ENCODE results near the gene NKAIN2. TPM values are rescaled to one million over a fixed set of nuclear protein-coding genes. Genes with fewer than 3 reads are reported as not detected.

Gene NKAIN2
- total and polyA plus RNA-seq, 9 of the 15 experiments (the other 6 are each of a cell fraction or from before 2014, with no cell fraction given): not detected

GRCh38 chr6:123804787-123805540, 1.3 kb downstream of the NKAIN2 start (continued):
- TF ChIP-seq ETV5 (CRISPR knock-in tag; IDR thresholded peaks at IDR 0.05; ENCODE audit: low read depth) (no peak), STAT6 (CRISPR knock-in tag; IDR thresholded peaks at IDR 0.05) (no peak), MCM7 (IDR thresholded peaks at IDR 0.05) (no peak), CBX5 (IDR thresholded peaks at IDR 0.05; ENCODE audit: borderline replicate concordance, low read depth) (no peak), GABPB2 (CRISPR knock-in tag; conservative IDR thresholded peaks at IDR 0.05) (no peak), MTA1 (IDR thresholded peaks at IDR 0.05; ENCODE audit: borderline replicate concordance) (no peak), HOXB6 (CRISPR knock-in tag; IDR thresholded peaks at IDR 0.05; ENCODE audit: borderline replicate concordance) (no peak)
- TF ChIP-seq, protein P1, sequence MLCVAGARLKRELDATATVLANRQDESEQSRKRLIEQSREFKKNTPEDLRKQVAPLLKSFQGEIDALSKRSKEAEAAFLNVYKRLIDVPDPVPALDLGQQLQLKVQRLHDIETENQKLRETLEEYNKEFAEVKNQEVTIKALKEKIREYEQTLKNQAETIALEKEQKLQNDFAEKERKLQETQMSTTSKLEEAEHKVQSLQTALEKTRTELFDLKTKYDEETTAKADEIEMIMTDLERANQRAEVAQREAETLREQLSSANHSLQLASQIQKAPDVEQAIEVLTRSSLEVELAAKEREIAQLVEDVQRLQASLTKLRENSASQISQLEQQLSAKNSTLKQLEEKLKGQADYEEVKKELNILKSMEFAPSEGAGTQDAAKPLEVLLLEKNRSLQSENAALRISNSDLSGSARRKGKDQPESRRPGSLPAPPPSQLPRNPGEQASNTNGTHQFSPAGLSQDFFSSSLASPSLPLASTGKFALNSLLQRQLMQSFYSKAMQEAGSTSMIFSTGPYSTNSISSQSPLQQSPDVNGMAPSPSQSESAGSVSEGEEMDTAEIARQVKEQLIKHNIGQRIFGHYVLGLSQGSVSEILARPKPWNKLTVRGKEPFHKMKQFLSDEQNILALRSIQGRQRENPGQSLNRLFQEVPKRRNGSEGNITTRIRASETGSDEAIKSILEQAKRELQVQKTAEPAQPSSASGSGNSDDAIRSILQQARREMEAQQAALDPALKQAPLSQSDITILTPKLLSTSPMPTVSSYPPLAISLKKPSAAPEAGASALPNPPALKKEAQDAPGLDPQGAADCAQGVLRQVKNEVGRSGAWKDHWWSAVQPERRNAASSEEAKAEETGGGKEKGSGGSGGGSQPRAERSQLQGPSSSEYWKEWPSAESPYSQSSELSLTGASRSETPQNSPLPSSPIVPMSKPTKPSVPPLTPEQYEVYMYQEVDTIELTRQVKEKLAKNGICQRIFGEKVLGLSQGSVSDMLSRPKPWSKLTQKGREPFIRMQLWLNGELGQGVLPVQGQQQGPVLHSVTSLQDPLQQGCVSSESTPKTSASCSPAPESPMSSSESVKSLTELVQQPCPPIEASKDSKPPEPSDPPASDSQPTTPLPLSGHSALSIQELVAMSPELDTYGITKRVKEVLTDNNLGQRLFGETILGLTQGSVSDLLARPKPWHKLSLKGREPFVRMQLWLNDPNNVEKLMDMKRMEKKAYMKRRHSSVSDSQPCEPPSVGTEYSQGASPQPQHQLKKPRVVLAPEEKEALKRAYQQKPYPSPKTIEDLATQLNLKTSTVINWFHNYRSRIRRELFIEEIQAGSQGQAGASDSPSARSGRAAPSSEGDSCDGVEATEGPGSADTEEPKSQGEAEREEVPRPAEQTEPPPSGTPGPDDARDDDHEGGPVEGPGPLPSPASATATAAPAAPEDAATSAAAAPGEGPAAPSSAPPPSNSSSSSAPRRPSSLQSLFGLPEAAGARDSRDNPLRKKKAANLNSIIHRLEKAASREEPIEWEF (CRISPR knock-in tag; IDR thresholded peaks at IDR 0.05): no peak
- TF ChIP-seq, protein P2, sequence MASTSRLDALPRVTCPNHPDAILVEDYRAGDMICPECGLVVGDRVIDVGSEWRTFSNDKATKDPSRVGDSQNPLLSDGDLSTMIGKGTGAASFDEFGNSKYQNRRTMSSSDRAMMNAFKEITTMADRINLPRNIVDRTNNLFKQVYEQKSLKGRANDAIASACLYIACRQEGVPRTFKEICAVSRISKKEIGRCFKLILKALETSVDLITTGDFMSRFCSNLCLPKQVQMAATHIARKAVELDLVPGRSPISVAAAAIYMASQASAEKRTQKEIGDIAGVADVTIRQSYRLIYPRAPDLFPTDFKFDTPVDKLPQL (IDR thresholded peaks at IDR 0.05; ENCODE audit: extremely low read depth, insufficient read length): no peak
